ENCODE data around the gene TCF7.

The TCF7 gene

DNA sequence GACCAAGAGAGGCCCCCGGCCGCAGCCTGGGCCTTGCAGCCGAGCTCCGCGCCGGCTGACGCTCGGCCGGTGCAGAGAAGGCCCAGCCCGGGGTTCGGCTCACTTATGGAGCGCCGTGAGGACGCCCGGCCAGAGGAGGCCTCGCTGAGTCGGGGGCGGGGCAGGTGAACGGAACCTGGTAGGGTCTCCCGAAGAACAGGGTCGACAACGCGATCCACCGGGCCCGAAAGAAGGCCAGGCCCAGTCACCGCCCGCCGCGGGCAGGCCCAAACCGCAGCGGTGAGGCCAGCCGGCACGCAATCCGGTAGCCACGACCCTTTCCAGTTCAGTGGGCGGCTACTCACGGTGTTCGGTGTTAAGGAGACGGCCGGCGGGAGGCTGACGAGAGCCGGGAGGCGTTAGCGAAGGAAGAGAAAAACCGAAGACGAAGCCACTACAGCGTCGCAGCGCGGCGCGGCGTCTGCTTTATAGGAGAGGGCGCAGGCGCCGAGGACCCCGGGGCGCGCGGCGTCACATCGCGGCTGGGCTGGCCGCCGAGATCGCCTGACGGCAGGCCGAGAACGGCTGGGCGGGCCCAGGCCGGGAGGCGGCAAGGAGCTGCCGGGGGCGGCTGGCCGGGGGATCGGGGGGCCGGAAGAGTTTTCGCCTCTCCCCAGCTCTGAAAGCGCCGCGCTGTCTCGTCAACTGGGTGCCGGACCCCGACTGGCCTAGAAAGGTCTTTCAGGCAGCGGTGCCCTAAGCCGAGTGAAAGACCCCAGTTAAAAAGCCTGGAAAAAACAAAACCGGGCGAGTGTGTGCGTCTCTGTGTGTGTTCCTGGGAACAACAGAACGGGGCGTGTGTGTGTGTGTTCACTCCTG is 62.3 kb downstream of the TCF7 start, which contains the start of gene SKP1:
SKP1 (minus strand) TSS at position 440 of the 858 bp plus-strand sequence. CDS start 2,928 bp downstream, outside the sequence.
- peak; percentile 69 to 79 (median 78) for DNase-seq (ENCODE audit: low read depth in 3 of 3, low spot score in 1 of 3)

DNA sequence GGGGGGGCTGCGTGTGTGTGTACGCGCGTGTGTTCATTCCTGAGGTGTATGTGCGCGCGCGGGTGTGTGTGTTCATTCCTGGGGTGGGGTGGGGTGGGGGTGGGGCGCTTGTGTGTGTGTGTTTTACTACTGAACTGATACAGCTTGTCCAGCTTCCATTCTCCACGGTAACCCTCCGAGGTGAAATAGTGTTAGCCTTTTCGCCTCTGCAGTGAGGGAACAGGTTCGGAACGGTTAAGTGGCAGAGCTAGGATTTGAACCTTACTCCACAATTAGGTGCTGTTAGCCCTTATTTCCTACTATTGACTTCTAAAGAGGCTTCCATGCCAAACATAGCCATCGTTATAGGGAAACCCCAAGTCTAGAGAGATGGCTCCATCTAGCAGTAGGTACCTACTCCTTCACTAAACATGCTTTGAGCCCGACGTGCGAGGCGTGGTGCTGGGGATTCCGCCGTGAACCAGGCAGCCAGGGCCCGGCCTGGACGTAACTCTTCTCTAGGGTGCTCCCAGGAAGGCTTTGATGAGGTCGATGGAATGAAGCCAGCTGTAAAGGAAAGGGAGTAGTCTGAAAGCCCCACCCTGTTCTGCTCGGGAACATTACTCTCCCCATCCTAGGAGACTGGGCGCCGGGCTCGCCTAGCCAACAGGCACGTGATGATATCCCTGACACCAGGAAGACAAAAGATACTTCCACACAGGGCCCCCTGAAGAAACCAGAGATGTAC is 63.1 kb downstream of the TCF7 start:
- no peak for DNase-seq (ENCODE audit: low read depth in 3 of 3, low spot score in 1 of 3)

DNA sequence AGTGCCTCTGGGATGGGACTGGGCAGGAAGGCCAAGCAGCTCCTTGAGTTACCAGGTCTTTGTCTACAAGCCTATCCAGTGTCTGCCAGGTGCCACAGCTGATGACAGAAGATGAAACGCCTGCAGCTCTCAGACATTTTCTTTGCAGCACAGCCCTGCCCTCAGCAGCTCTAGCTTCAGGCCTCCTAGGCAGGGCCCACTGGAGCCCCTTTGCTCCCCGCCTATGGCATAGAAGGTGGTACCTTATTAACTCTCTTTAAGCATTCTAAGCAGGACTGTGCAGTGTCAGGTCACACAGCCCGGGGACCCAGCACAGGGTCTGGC is 63.6 kb downstream of the TCF7 start:
- no peak for DNase-seq (ENCODE audit: low read depth in 3 of 3, low spot score in 1 of 3)

DNA sequence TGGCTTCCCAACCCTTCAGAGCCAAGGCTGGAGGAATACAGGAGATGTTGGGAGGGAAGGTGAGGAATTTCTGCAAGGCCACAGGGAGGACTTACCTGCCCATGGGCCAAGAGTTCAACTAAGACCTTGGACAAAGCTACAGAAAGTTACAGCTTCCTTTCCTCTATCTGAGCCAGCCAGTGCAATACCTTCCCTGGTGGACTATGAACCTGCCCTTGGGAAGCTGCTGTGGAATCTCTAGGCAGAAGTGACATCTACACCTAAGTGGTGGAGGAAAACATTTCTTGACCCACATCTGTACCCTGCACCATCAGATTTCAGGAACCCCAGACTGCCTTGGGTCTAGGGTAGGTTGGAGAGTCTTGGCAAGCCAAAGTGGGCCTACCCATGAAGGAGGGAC is 69.0 kb downstream of the TCF7 start:
- no peak for DNase-seq (ENCODE audit: low read depth in 3 of 3, low spot score in 1 of 3)

DNA sequence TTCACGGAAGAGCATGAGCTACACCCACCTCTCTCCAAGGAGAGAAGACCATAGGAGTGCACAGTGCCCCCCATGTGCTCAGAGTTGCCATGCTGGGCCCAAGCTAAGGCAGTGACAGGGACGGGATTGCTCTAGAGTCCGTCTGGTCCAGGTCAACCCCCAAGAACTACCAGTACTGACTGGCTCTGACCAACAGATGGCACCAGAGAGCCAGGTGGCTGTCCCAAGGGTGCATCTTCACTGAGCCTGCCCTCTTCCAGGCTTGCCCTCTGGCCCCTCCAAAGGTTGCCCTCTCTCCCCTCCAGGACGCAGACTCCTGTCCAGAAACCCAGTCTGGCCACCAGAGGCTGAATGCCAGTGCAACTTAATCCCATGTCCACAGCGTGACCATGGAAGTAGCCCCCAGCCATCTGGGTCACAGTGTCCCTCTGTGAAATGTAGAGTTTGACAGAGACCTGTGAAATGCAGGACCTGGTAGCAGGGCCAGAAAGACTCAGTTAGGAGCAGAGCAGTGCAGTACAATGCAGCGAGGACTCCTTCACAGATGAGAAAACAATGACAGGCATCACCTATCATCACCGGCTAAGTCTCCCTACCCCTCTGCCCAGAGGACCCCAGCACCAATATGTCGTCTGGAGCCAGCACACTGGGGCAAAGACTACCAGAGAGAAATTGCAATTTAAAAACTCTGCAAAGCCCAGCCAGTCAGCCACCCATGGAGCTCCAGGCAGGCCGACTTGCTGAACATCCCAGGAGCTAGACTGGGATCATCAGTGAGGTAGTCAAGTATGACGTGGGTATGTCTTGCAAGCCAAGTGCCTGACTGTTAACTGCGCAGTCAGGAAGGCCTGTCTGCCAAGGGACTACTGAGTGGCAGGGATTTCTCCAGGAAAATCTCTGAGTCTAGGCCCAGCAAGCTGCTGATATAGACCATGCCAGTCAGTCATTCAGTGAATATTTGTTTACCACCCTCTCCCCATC is 70.0 kb downstream of the TCF7 start:
- DNase-seq (ENCODE audit: low read depth in 3 of 3, low spot score in 1 of 3): peak; percentile 43 to 57 (median 53)

DNA sequence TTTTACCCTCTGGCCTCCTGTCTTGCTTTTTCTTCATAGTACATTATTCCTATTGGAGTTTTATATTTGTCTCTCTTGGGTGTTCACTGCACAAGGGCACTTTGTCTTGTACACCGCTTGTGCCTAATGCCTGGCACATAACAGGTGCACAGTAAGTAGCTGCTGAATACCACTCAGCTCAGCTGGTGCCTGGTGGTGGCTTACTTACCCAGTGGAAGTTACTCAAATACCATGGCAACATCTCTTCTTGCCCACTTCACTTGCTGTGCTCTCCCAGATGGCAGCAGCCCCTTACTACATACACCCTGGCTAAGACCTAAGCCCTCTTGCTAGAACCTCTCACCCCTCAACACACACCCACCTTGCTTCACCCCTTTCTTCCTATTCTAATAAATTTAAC is 73.6 kb downstream of the TCF7 start:
- DNase-seq (ENCODE audit: low read depth in 3 of 3, low spot score in 1 of 3): no peak

DNA sequence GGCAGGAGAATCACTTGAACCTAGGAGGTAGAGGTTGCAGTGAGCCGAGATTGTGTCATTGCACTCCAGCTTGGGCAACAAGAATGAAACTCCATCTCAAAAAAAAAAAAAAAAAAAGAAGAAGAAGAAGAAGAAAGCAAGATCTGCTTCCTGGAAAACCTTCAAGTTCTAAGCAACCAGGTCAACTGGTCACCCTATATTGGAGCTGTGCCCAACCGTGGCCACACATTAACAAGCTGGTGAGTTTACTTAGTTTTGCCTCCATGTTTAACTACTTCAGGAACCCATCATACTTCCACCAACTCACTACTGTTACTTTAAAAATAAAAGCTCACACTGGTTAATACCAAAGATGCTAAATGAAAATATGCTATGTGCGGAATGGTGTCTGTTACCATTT is 74.5 kb downstream of the TCF7 start:
- DNase-seq (ENCODE audit: low read depth in 3 of 3, low spot score in 1 of 3): no peak

DNA sequence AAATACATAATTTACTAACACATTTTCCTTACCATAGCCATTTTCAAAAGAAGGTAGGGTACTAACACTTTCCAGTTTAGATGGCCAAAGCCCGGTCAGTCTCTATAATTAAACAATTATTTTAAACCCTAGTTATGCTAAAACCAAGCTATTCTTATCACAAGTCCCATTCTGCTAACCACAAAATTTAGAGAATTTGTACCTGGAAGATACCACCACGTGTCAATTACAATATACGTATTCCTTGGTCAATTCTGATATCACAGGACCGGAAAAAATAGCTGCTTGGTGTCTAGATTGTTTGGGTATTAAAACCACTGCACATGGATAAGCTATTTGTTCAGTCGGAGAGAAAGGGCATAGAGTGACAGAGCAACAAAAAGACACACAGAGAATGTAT is 81.2 kb downstream of the TCF7 start:
- no peak for DNase-seq (ENCODE audit: low read depth in 3 of 3, low spot score in 1 of 3)

Data from stimulated activated CD4-positive, alpha-beta T cell treated with anti-CD3 and anti-CD28 coated beads, TNF-alpha, amount 100 ng/mL, for 1 hour (primary cell).